GM18873 (cell line): ENCODE measurements around the gene CYS1.

Source experiments
- ATAC-seq: cut with Tn5 transposase; IDR thresholded peaks from one replicate; pipeline ENCODE4 v1.9.1; 2021; ENCODE audit warnings: mild to moderate bottlenecking, moderate library complexity, moderate number of reproducible peaks; ENCODE audit not compliant: unreplicated experiment, low FRiP score

The CYS1 gene

DNA sequence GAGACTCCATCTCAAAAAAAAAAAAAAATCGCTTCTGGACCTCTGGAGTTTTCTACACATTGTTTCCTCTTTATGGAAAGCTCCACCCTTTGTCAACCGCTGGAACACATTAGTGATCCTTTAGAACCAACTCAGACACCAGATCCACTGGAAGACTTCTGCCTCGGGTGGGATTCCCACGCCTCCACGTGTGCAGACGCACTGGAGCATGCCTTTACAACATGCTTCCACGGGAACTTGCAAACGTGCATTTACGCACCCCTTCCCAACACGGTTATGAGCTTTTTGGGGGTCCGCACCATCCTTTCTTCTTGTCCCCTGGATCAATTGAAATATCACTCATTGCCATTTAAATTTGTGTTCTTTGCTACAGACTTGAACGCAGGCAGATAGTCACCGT, 5.1 kb downstream of the CYS1 start:
- ATAC-seq = no peak

DNA sequence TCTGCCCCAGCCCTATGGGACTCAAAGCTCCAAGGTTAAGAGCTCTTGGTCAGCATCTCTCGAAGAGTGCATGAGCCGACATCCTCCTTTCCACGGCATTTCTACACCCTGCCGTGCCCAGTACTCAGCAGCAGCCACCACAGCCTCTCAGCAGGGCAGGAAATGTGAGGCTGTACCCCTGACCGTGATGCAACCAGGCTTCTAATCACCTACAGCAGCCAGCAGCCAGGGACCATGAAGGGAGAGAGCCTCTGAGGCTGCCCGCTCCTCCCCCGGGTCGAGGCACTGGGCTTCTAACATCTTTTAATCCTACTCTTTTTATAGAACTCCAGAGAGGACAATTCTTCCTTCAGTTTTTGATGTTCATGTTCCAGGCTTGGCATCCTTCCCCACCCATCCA, 6.5 kb downstream of the CYS1 start:
- no peak for ATAC-seq

DNA sequence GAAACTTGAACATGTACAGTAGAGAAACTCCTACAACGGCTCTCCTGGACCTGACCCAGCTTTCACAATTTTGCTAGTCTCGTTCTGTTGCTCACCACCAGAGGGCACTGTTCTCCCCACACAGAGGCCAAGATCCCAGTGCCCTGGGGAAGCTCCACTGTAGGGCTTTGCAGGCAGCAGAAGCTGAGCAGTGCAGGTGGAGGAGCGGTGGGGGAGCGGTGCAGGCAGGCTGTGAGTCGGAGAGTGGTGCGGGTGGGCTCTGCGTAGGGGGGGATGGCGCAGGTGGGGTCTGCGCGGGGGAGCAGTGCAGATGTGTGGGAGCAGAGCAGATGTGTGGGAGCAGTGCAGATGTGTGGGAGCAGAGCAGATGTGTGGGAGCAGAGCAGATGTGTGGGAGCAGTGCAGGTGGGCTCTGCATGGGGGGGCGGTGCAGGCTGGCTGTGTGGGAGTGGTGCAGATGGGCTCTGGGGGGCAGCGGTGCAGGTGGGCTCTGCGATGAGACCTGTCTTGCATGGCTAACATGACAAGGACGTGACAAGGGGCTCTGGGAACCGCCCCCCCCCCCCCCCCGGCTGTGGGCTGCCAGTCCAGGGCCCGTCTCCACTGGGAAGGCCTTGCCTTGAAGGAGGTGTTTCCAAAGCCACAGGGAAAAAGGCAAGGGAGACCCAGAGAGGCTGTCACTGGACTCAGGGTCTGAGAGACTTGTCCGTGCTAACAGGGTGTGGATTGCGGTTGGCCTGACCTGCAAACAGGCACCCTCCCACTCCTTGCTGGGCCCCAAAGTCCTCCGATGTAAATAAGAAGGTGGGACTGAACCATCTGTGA, 7.3 kb downstream of the CYS1 start:
- ATAC-seq = no peak

DNA sequence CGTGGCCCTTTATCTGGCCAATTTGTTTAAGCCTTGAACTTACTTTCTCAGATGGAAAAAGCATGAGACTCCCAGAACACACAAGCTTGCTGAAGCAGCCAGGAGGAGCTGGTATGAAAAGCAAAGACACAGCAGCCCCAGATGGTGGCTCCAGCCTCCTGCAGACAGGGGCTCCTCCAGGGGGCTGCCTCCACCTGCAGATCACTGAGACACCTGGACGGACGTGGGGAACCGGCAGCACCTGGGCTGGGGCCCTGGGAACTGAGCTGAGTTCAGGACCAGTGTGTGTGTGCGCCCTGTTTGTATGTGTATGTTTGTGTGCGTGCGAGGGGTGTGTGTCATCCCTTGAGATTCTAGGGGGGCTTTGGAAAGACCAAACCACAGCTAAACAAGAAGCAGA, 8.6 kb downstream of the CYS1 start:
- ATAC-seq = no peak

DNA sequence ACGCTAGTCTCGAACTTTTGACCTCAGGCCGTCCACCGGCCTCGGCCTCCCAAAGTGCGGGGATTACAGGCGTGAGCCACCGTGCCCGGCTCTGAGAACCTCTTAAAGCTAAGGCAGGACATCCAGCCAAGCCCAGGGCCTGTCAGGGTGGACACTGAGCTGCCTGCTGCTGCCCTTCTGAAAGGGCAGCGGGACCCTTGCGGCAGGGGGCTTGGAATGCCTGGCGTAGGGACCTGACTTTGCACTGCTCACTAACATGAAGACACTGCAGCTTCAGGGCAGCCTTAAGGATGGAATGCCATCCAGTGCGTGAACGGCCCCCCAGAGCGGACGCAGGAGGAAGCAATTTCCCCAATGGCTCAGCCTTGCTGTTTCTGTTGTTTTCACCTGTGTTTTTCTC, 9.0 kb downstream of the CYS1 start:
- ATAC-seq = no peak

DNA sequence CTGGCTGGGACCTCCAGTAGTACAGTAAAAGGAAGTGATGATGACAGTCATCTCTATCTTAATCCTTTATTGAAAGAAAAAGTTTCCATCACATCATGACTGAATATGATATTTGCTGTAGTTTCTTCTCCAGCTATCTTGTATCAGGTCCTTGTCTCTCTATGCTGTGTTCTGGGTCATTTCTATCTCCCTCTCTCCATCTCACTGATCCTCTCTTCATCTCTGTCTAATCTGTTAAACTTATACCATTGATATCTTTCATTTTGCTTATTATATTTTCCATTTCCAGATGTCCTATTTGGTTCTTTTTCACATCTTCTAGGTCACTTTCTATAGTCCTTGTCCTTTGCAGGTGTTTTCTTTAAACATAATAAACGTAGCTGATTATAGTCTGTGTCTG, 12.3 kb downstream of the CYS1 start:
- ATAC-seq = no peak

DNA sequence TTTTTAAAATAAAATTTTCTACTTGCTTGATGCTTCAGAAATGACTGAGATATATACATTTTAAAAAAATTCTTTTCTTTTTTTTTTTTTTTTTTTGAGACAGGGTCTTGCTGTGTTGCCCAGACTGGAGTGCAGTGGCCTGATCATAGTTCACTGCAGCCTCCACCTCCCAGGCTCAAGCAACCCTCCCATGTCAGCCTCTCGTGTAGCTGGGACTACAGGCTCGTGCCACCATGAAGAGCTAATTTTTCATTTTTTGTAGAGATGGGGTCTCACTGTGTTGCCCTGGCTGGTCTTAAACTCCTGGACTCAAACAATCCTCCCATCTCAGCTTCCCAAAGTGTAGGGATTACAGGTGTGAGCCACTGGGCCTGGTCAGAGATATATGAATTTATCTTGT, 12.9 kb downstream of the CYS1 start:
- no peak for ATAC-seq

DNA sequence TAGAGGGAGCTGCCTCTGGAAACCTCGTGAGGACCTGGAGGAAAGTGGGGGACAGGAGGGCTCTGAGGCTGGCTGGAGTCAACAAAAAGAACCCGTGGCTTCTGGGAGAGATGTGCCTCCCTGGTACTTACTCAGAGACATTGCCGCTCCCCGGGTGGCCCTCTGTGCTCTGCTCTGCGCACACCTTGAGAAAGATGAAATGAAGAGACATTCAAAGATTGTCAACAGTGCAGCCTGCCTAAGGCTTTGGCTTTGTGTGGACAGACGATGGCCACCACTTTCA, 14.5 kb downstream of the CYS1 start:
- no peak for ATAC-seq

DNA sequence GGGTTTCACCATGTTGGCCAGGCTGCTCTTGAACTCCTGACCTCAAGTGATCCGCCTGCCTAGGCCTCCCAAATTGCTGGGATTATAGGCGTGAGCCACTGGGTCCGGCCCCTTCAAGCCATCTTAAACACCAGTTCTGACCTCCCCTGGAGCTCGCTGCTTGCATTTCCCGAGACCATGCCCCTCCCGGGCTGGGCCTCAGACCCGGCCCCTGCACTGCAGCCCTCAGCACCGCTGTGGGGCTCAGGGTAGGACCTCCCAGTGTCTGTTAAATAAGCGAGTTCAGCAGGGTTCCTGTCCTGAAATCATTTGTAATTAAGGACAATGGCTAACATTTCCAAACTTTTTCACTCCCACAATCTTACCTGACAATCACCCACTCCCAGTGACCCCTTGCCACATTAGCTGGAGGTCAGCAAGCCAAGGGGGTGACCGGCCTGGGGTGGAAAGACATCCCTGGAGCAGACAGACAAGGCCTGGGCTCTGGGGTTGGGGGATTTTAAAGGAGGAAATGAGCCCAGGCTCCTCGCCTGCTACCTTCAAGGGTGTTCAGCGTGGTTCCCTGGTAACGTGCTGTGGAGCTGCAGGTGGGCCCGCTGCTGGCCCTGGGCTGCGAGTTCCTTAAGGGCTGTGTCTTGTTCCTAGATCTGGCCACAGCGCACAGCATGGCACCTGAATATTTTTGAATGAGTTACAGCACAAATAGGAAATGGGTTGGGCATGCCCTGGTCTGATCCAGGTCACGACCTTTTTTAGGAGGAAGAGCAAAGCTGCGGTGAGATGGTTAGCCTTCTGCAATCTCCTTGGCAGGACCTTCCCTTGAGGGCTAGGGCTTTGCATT, 15.1 kb downstream of the CYS1 start:
- ATAC-seq = no peak

DNA sequence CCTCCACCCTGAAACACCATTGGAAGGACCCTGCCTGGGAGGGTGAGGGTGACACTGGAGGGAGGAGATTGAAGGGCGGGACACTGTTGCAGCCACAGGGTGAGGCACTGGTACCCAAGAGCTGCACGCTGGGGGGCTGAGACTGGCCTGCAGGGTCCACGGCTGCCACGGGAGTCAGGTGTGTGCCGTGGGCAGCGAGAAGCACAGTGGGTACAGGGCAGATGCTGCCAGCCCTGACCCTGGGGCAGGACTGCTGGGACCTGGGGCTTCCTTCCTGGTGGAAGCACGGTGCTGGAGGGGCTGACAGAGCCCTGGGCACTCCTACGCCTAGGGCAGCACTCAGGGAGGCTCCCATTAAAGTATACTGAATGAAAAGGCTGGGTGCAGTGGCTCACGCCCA, 16.6 kb downstream of the CYS1 start:
- no peak for ATAC-seq

DNA sequence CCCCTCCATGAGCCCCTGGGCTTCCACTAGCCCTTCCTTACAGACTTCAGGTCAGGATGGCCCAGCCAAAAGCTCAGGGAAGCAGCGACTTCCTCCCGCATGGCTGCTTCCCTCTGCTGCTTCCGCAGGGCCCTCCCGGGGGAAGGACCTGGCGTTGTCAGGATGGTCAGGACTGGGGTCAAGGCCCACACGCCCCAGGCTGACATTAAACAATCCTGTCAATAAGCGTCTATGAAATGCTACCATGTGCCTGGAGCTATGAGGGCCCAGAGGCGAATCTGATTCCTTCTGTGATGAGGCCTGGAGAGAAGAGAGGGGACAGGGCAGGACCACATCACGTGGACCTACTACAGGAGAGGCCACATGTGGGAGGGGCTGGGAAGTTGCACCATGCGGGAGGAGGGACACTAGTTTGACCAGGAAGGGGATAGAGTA, 17.3 kb downstream of the CYS1 start:
- ATAC-seq = no peak

DNA sequence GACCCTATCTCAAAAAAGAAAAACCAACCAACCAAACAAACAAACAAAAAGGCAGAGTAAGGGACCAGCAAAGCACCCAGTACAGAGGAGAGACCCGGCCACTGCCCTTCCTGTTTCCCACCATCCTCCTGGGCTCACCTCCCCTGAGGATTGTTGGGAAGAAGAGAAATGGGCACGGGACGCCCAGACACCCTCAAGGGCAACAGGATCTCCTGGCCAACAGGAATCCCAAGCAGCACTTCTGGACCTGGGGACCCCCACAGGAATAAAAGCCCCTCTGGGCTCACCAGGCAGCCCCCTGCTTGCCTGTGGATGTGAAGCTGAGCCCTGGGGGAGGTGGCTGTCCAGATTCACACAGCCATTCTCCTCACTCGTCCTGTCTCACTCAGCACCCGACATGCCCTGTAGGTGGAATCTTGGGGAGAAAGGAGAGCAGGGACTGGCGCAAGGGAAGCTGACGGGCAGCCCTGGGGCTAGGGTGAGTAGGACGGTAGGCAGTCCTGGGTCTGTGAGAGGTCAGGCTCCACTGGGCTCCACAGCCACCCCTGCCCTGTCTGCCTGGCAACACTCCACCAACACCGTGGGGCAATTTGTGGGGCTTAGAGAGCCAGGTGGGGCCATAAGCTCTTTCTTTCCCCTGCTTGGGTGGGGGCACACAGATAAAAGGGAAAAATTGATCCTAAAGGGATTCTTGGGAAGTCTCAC, 18.8 kb downstream of the CYS1 start:
- ATAC-seq = no peak

DNA sequence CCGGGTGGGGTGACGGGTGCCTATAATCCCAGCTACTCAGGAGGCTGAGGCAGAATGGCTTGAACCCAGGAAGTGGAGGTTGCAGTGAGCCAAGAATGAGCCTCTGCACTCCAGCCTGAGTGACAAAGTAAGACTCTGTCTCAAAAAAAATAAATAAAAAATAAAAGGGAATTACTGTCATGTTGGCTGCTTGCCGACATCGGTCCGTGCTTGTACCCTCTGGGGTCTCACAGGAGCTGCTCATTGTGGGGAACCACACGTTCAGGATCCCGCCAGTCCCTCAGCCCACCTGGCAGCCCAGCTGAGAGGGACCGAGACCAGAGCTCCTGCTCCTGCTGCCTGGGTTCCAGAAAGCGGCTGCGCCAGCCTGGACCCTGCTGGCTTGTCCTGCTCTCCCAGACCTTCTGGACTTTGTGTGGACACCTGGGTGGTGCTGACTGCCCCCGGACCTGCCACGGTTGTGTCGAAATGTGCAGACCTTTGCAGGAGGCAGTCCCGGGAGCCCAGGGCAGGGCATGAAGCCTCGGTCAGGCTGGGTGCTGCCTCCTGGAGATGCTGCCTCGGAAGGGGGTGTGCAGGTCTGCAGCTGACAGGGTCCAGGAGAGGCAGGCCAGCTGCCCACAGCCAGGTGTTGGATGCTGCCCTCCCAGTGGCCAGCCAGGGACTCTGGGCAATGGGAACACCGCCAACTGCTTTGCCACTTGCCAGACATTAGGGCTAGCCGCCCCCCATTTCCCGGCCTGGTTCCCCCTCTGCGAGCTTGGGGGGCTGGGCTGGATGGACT, 20.5 kb downstream of the CYS1 start:
- ATAC-seq = no peak

DNA sequence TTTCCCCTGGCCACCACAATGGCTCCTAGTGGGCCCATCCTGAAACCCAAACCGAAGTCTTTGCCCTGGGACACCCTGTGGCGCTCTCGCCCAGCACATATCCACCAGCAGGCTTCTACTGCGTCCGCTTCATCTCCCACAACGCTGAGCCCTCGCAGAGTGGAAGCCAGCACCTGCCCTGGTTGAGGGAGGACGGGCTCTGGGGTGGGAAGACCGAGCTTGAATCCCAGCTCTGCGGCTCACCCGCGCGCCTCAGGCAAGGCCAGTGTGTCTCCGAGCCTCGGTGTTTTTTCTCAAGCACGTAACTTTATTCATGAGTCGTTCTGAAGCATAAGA, 21.2 kb downstream of the CYS1 start:
- no peak for ATAC-seq

DNA sequence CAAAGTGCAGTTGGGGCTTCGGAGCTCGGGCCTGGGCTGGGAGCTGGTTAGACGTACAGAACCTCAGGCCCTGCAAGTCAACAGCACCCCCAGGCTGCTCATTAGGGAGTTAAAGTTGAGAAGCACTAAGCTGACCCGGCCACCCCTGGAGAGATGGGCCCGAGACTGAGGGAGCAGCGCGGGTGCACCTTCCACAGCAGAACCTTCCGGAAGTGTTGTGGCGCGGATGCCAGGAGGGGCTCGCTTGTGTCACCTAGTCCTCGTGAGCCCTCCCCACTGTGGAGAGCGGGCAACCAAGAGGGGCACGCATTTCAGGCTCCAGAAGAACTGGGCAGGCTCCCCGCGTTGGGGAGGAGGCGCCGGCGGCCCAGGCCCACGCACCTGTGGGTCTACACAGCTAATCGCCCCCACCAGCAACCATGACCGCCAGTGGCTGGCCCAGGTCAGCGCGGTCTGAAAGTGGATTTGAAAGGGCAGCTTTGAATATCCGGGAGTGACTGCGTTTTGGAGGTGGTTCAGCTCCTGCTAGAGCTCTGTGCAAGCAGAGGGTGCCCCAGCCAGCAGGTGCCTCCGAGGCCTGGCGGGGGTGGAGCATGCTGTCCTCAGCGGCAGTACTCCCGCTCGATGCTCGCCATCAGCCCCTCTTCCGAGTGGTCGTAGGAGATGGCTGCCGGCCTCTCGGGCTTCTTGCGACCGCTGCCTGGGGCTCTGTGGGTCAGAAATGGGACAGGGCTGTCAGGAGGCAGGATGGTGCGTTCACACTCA, 21.8 kb downstream of the CYS1 start:
- ATAC-seq = no peak

DNA sequence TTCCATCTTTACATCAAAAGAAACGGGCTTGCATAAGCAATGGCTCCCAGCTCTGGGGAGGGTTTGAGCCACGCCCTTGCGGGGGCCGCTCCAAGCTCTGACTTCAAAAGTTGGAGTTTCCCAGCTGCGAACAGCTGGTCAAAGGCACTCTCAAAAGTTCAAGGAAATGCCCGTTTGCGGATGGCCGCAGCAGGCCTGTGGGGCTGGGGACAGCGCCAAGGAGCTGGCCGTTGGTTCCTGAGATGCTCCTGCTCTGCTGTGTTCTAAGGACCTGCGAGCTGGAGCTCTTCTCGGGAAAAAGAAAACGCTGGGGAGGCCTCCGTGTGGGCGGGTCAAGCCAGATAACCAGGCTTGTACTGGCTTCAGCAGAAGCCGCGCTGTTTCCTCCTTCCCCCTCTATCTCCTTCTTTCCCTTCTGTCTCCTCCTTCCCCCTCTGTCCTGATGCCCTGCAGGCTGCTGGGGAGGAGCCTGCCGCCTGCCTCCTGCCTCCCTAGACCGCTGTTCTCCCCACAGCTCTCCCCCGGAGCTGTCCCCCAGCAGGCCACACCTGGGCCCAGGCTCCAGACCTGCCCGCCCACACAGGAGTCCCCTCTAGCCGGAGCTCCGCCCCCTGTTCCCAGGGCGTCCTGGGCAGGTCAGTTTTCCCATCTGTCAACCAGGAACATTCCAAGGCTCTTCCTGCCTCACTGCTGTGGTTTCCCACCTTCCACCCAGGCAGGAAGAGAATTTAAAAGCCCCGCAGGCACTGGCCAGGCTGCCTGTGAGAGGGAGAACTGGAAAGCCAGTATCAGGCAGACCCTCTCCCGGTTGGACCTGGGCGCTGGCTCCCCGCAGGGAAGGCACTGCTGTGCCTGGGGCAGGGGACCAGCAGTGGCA, 22.7 kb downstream of the CYS1 start:
- ATAC-seq = no peak

DNA sequence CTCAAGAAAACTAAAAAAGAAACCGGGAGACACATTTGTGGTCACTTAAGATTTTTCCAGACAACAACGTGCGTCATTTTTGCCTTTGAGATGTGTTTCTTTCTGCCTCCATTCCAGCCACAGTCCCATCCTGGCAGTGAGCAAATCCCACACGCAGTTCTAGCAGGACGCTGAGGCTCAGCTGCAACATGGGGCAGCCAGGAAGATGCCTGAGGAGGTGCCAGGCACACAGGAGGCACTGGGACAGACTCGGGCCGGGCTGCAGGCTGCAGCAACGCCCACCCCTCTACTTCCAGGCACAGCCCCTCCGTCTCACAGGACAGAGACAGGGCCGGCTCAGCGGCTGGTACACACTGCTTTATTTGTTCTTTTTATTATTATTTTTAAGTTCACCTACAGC, 23.8 kb downstream of the CYS1 start:
- ATAC-seq = no peak

DNA sequence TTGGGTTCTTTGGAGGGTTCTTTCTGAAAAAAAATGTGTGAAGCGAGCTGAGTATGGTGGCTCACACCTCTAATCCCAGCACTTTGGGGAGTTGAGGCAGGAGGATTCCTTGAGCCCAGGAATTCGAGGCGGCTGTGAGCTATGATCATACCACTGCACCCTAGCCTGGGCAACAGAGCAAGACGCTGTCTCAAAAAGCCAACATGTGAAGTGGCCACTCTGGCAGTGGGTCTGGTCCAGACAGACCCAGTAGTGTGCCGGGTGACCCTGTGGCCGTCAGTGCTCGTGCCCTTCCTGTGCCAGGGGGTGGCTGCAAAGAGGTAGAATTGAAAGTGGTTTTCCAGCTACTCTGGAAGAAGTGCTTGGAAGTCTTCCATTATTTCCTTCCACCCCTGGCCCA, 25.2 kb downstream of the CYS1 start:
- ATAC-seq = no peak

DNA sequence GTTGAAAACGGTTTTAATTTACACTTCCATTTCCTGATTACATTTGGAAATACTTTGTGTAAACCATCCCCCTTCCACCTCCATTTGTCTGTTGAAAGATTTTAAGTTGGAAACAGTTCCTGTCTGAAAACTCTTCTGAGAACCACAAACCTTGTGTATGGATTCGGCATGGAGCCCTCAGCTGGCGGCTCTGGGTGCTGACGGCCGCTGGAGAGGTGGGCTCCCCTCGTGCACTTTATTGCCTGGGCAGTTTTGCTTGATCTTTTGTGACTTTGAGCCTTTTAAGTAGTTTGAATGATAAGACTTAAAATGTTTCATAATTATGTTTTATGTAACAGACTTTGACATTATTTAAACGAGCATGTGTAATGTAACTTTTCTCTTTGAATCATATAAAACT, 25.8 kb downstream of the CYS1 start:
- no peak for ATAC-seq
